Neural cell (in vitro differentiated cells): Measurements from ENCODE around the gene SLX4IP.

Source experiments
- RAD21 ChIP-seq: fragments of 450-650 bp; conservative IDR thresholded peaks from 2 replicates; pipeline ENCODE4 v1.6.1; 2014; ENCODE audit warnings: antibody characterized with exemption, mild to moderate bottlenecking, moderate library complexity
- TF ChIP-seq, protein P1 (sequence below): fragments of 450-650 bp; IDR thresholded peaks from 2 replicates; pipeline ENCODE4 v1.5.1; 2014; ENCODE audit warnings: antibody characterized with exemption, mild to moderate bottlenecking, moderate library complexity; ENCODE audit not compliant: poor library complexity, severe bottlenecking

DNA sequence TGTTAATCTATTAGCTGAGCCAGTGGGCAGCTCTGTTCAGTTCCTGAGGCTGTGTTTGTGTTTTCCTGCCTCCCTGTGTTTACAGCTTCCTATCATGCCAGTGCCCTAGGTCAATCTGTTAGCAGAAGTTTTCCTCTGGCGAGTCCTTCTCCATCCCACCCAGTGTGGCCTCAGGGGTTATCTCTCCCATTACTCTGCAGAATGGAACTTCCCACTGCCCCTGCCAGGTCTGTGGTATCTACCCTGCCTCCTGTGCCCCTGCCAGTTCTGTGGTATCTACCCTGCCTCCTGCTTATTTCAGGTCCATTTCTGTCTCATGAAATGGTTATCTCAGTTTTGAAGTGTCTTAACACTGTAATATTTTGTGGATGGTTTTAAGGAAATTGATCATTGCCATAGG is 63.1 kb downstream of the SLX4IP start:
- TF ChIP-seq, protein P1, sequence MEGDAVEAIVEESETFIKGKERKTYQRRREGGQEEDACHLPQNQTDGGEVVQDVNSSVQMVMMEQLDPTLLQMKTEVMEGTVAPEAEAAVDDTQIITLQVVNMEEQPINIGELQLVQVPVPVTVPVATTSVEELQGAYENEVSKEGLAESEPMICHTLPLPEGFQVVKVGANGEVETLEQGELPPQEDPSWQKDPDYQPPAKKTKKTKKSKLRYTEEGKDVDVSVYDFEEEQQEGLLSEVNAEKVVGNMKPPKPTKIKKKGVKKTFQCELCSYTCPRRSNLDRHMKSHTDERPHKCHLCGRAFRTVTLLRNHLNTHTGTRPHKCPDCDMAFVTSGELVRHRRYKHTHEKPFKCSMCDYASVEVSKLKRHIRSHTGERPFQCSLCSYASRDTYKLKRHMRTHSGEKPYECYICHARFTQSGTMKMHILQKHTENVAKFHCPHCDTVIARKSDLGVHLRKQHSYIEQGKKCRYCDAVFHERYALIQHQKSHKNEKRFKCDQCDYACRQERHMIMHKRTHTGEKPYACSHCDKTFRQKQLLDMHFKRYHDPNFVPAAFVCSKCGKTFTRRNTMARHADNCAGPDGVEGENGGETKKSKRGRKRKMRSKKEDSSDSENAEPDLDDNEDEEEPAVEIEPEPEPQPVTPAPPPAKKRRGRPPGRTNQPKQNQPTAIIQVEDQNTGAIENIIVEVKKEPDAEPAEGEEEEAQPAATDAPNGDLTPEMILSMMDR, result no peak
- TF ChIP-seq RAD21, result no peak
